HG02870 (cell line): ENCODE data around the gene CHD6.

Experiments
- ATAC-seq: cut with Tn5 transposase; IDR thresholded peaks from one replicate; pipeline ENCODE4 v1.9.1; 2021; ENCODE audit warnings: mild to moderate bottlenecking, moderate library complexity; ENCODE audit not compliant: unreplicated experiment

The CHD6 gene

GRCh38 chr20:41437836-41438235, 180.3 kb downstream of the CHD6 start:
- no peak for ATAC-seq

- ATAC-seq: no peak
Observed at GRCh38 chr20:41436679-41437078, 181.5 kb downstream of the CHD6 start.

- ATAC-seq: no peak
Observed at GRCh38 chr20:41433203-41433602, 185.0 kb downstream of the CHD6 start.

- no peak for ATAC-seq
Observed at GRCh38 chr20:41432746-41433145, 185.4 kb downstream of the CHD6 start.

- peak; percentile 38 for ATAC-seq
Observed at GRCh38 chr20:41428285-41428684, 189.9 kb downstream of the CHD6 start.

- peak; percentile 30 for ATAC-seq
Observed at GRCh38 chr20:41427833-41428232, 190.3 kb downstream of the CHD6 start.

- ATAC-seq: no peak
Observed at GRCh38 chr20:41426976-41427375, 191.2 kb downstream of the CHD6 start.

- ATAC-seq: no peak
Observed at GRCh38 chr20:41426086-41426830, 191.9 kb downstream of the CHD6 start.

- ATAC-seq: no peak
Observed at GRCh38 chr20:41425180-41425884, 192.8 kb downstream of the CHD6 start.

- ATAC-seq: no peak
Observed at GRCh38 chr20:41424546-41424945, 193.6 kb downstream of the CHD6 start.

GRCh38 chr20:41424011-41424410, 194.2 kb downstream of the CHD6 start:
- ATAC-seq: no peak

- ATAC-seq: no peak
Observed at GRCh38 chr20:41422953-41423352, 195.2 kb downstream of the CHD6 start.

- ATAC-seq: no peak
Observed at GRCh38 chr20:41418739-41419293, 199.4 kb downstream of the CHD6 start.

GRCh38 chr20:41418031-41418430, 200.1 kb downstream of the CHD6 start:
- no peak for ATAC-seq

GRCh38 chr20:41415191-41415590, 203.0 kb downstream of the CHD6 start:
- no peak for ATAC-seq

GRCh38 chr20:41413169-41413568, 205.0 kb downstream of the CHD6 start:
- ATAC-seq: no peak

GRCh38 chr20:41412324-41413120, 205.7 kb downstream of the CHD6 start:
- ATAC-seq: no peak

GRCh38 chr20:41411391-41411847, 206.8 kb downstream of the CHD6 start:
- ATAC-seq: no peak

GRCh38 chr20:41408986-41409385, 209.2 kb downstream of the CHD6 start:
- no peak for ATAC-seq

GRCh38 chr20:41408156-41408794, 209.9 kb downstream of the CHD6 start:
- no peak for ATAC-seq

- ATAC-seq: no peak
Observed at GRCh38 chr20:41407607-41408006, 210.6 kb downstream of the CHD6 start.
